ENCODE data around the gene RTP5. TPM values are rescaled to one million over a fixed set of nuclear protein-coding genes. Genes with fewer than 3 reads are reported as not detected.

Gene RTP5
- total and polyA plus RNA-seq, 12 donors = 0.15 TPM; not detected in 11

- Histone ChIP-seq H3K4me3 (no peak overlapping the region), H3K36me3 (no peaks in the 10 kb centered on the region), H3K27ac (peak overlapping the region in 1 of 10 donors; percentile 57), H3K4me1 (peaks cover 0 to 4% (median 0%) of the 10 kb centered on the region in 9 donors), H3K27me3 (peaks cover 6 to 22% (median 11%) of the 10 kb centered on the region in 7 donors), H3K9me3 (peaks cover 0 to 4% (median 0%) of the 10 kb centered on the region in 11 donors)
- ATAC-seq = no peak
- peak in 1 of 2 donors; percentile 12 for DNase-seq
- intact Hi-C loops (cut with DNase I) = loop anchor here in 3 of 10 donors (10.0 kb wide), 2 partner anchors 137 to 147 kb away; partner anchors contain the start of gene D2HGDH (in 2 of the 3)
- WGBS, 2 donors = 83 to 92% methylated on average over 38 of the region's 38 CpGs
- no peak for TF ChIP-seq CTCF (IDR thresholded peaks at IDR 0.05)
These were observed 2.2 kb downstream of the RTP5 start for GRCh38 chr2:241871538-241872312.

GRCh38 chr2:241872313-241872642 is 2.7 kb downstream of the RTP5 start:
- no peaks in the 10 kb centered on the region for H3K36me3 ChIP-seq
- intact Hi-C loops (cut with DNase I) = loop anchor here in 3 of 10 donors (10.0 kb wide), 2 partner anchors 137 to 147 kb away; partner anchors contain the start of gene D2HGDH (in 2 of the 3)
- ATAC-seq (no peak), DNase-seq (no peak)
- no peak overlapping the region for H3K4me3 ChIP-seq
- H3K9me3 ChIP-seq = peaks cover 0 to 4% (median 0%) of the 10 kb centered on the region in 11 donors
- no peak overlapping the region for H3K27ac ChIP-seq
- H3K27me3 ChIP-seq = peaks cover under 1 to 16% (median 6%) of the 10 kb centered on the region in 7 donors
- 77 to 87% methylated on average over 15 of the region's 15 CpGs for WGBS, 2 donors
- TF ChIP-seq CTCF (IDR thresholded peaks at IDR 0.05) = no peak
- H3K4me1 ChIP-seq = peaks cover 0 to 4% (median 0%) of the 10 kb centered on the region in 9 donors

GRCh38 chr2:241873081-241873802 is 3.7 kb downstream of the RTP5 start:
- DNase-seq (peak in 1 of 2 donors; percentile 13), ATAC-seq (no peak)
- Histone ChIP-seq H3K4me1 (peaks cover 0 to 5% (median 0%) of the 10 kb centered on the region in 9 donors), H3K27ac (no peak overlapping the region), H3K9me3 (peaks cover 0 to 4% (median 0%) of the 10 kb centered on the region in 11 donors), H3K27me3 (peaks cover 0 to 10% (median 0%) of the 10 kb centered on the region in 7 donors), H3K36me3 (no peaks in the 10 kb centered on the region), H3K4me3 (no peak overlapping the region)
- TF ChIP-seq CTCF (IDR thresholded peaks at IDR 0.05) = no peak
- intact Hi-C loops (cut with DNase I) = loop anchor here in 3 of 10 donors (10.0 kb wide), 2 partner anchors 138 to 148 kb away; partner anchors contain the start of gene D2HGDH (in 2 of the 3)
- 91 to 97% methylated on average over 21 to 54 of the region's 54 CpGs for WGBS, 2 donors

GRCh38 chr2:241873803-241874110 is 4.2 kb downstream of the RTP5 start:
- Histone ChIP-seq H3K27ac (no peak overlapping the region), H3K4me3 (no peak overlapping the region), H3K4me1 (peaks cover 0 to 4% (median 0%) of the 10 kb centered on the region in 9 donors), H3K36me3 (no peaks in the 10 kb centered on the region), H3K27me3 (peaks cover 0 to 10% (median 0%) of the 10 kb centered on the region in 7 donors), H3K9me3 (peaks cover 0 to 4% (median 0%) of the 10 kb centered on the region in 11 donors)
- DNase-seq = peak in 1 of 2 donors; percentile 7
- no peak for ATAC-seq
- 80 to 95% methylated on average over 7 of the region's 7 CpGs for WGBS, 2 donors
- intact Hi-C loops (cut with DNase I) = loop anchor here in 3 of 10 donors (10.0 kb wide), 2 partner anchors 139 to 149 kb away; partner anchors contain the start of gene D2HGDH (in 2 of the 3)
- TF ChIP-seq CTCF (IDR thresholded peaks at IDR 0.05) = no peak

Measured in heart right ventricle (tissue), 16 donors.